Measurements from ENCODE around the gene PCDH15.

- TF ChIP-seq CTCF (IDR thresholded peaks at IDR 0.05; ENCODE audit: insufficient read depth, low read depth, low read length), result no peak
- no peak for TF ChIP-seq EZH2 (IDR thresholded peaks at IDR 0.05; ENCODE audit: insufficient read depth, low read length)
Measured at GRCh38 chr10:53898532-53898931, 902.5 kb downstream of the PCDH15 start.
